ENCODE results near the gene HRCT1. TPM values are rescaled to one million over a fixed set of nuclear protein-coding genes. Genes with fewer than 3 reads are reported as not detected.

HRCT1 gene
- 2.0 and 2.7 TPM in 2 replicates for total RNA-seq

GRCh38 chr9:35905912-35906679 lies at the start of gene HRCT1:
HRCT1 (plus strand) TSS chr9:35906202; CDS start chr9:35906288, 86 bp downstream.

GRCh38 chr9:35870351-35870923 lies 35.6 kb upstream of the HRCT1 start, which contains the start of gene OR13J1:
OR13J1 (minus strand) TSS chr9:35870401; CDS start chr9:35870401, 0 bp downstream.

GRCh38 chr9:35909274-35909673 lies 3.3 kb downstream of the HRCT1 start, which contains the start of gene SPAAR:
SPAAR (plus strand) TSS chr9:35909490; CDS start chr9:35910464, 974 bp downstream.

Other genes starting within 250 kb of the HRCT1 start
- 17,175 and 23,866 TPM in 2 replicates for gene RMRP, start 248.2 kb upstream of the HRCT1 start, total RNA-seq
- gene CCDC107, start 247.9 kb upstream of the HRCT1 start, total RNA-seq: 6.7 and 7.0 TPM in 2 replicates
- gene ARHGEF39, start 241.0 kb upstream of the HRCT1 start, total RNA-seq: 1.5 and 4.2 TPM in 2 replicates
- gene CA9, start 232.3 kb upstream of the HRCT1 start, total RNA-seq: 0.14 TPM in 1 of 2 replicates, not detected in the other
- gene TPM2, start 216.3 kb upstream of the HRCT1 start, total RNA-seq: 122 and 178 TPM in 2 replicates
- gene TLN1, start 174.0 kb upstream of the HRCT1 start, total RNA-seq: 359 and 362 TPM in 2 replicates
- gene CREB3, start 173.5 kb upstream of the HRCT1 start, total RNA-seq: 40.8 and 60.0 TPM in 2 replicates
- 107 and 117 TPM in 2 replicates for gene GBA2, start 157.0 kb upstream of the HRCT1 start, total RNA-seq
- 14.2 and 18.5 TPM in 2 replicates for gene RGP1, start 156.9 kb upstream of the HRCT1 start, total RNA-seq
- 6.0 and 10.2 TPM in 2 replicates for gene MSMP, start 151.9 kb upstream of the HRCT1 start, total RNA-seq
- 13.7 and 17.1 TPM in 2 replicates for gene NPR2, start 114.6 kb upstream of the HRCT1 start, total RNA-seq
- 0.13 and 0.22 TPM in 2 replicates for gene SPAG8, start 93.9 kb upstream of the HRCT1 start, total RNA-seq
- 13.9 and 15.2 TPM in 2 replicates for gene HINT2, start 91.2 kb upstream of the HRCT1 start, total RNA-seq
- gene FAM221B, start 77.5 kb upstream of the HRCT1 start, total RNA-seq: not detected in 2 replicates
- 0.53 and 0.65 TPM in 2 replicates for gene TMEM8B, start 77.0 kb upstream of the HRCT1 start, total RNA-seq
- gene OR13J1, start 35.8 kb upstream of the HRCT1 start, total RNA-seq: not detected in 2 replicates
- 10.6 and 17.7 TPM in 2 replicates for gene SPAAR, start 3.3 kb downstream of the HRCT1 start, total RNA-seq
- gene OR2S2, start 52.0 kb downstream of the HRCT1 start, total RNA-seq: not detected in 2 replicates
- 22.1 and 22.6 TPM in 2 replicates for gene RECK, start 130.7 kb downstream of the HRCT1 start, total RNA-seq
- 12.0 and 19.3 TPM in 2 replicates for gene GLIPR2, start 230.5 kb downstream of the HRCT1 start, total RNA-seq